Measurements from ENCODE around the gene CTSO.

- TF ChIP-seq EP300 (IDR thresholded peaks at IDR 0.05; ENCODE audit: borderline replicate concordance) (no peak), CEBPB (IDR thresholded peaks at IDR 0.05) (no peak), FOXM1 (IDR thresholded peaks at IDR 0.05; ENCODE audit: borderline replicate concordance, low read depth) (no peak), REST (IDR thresholded peaks at IDR 0.05; ENCODE audit: low read depth) (no peak), CREB1 (IDR thresholded peaks at IDR 0.05; ENCODE audit: low read depth) (no peak), TAF1 (IDR thresholded peaks at IDR 0.05; ENCODE audit: low read depth) (no peak), EGR1 (IDR thresholded peaks at IDR 0.05) (no peak)
Observed at GRCh38 chr4:155891058-155891457, 62.6 kb downstream of the CTSO start.
